TTC549 (cell line): Measurements from ENCODE around the gene PDXK.

Experiments
- FAIRE-seq: peaks from 2 replicates; lab custom pipeline; 2012; peaks lifted over from hg19 to GRCh38; lab: Jason Lieb, UNC

PDXK gene

DNA sequence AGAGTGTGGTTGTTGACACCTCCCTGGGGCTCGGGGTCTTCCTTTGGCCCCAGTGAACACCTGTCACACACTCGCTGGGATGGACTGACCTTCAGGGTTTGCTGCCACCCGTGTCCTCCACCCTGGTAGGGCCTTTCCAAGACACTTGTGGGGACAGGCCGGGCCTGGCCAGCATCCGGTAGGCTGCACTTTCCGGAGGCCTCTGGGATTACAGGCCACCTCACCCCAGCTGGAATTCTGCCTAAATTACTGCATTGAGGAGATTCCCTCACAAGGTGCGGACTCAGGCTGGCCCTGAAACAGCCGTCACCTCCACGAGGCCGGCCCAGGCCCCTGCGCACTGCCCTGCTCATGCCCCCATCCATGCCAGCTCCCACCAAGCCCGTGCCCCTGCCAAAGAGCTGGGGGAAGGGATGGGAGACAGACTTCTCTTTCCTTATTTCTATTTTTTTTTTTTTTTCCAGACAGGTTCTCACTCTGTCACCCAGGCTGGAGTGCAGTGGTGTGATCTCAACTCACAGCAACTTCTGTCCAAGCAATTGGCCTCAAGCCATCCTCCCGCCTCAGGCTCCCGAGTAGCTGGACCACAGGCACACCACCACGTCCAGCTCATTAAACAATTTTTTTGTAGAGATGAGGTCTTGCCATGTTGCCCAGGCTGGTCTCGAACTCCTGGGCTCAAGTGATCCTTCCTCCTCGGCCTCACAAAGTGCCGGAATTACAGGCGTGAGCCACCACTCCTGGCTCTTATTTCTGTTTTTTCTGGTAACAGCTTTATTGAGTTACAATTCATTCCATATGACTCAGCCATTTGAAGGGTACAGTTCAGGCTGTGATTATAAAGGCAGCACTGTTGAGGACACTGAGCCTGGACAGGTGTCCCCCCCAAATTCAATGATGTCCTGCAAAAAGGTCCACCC lies 45.9 kb downstream of the PDXK start:
- FAIRE-seq = no peak

DNA sequence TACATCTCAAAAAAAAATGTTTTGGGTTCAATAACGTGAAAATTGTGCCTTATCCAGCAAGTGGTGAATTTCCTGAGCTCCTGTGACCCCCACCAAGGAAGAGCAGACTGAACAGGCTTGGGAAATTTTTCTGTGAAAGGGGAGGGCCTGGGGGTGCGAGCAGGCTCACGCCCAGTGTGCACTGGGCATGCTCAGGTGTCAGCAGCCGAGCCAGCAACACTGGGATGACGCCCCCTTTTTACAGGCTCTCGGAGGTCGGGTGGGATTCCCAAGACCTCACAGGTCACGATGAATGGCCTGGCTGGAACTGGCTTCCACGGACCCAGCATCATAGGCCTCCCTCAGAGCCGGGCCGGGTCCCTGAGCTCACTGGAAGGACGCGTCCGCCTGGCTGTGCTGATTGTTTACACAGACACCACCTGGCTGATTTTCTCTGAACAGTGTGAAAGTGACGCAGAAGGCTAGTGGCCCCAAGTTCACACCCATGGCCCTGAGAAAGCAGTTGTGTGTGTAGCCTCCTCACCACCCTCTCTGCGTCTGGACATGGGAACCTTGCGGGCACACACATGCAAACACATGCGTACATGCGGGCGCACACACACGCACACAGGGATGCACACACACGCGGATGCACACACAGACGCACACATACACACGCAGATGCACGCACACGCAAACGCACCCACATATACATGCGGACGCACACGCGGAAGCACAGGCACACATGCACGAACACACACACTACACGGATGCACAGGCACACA lies 48.0 kb downstream of the PDXK start:
- no peak for FAIRE-seq

DNA sequence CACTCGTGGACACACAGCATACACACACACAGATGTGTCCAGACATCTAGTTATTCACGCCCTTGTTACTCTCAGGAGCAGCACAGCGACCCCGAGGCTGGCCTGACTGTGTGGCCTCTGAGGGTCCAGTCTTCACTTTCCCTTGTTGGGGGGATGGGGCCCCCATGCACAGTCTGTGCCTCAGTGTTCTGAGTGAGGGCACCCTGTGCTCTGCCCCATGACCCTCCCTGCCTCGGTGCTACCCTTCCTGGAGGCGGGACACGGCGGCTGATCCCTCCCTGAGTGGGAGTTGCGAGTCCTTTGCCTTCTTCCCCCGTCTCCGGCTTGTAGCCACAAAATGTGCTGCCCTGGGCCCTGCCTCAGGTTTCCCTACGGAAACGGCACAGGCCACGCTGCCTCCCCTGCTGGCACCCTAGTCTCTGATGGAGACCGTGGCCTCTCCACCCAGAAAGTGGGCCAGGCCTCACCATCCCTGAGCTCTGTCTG lies 48.6 kb downstream of the PDXK start:
- FAIRE-seq = no peak

DNA sequence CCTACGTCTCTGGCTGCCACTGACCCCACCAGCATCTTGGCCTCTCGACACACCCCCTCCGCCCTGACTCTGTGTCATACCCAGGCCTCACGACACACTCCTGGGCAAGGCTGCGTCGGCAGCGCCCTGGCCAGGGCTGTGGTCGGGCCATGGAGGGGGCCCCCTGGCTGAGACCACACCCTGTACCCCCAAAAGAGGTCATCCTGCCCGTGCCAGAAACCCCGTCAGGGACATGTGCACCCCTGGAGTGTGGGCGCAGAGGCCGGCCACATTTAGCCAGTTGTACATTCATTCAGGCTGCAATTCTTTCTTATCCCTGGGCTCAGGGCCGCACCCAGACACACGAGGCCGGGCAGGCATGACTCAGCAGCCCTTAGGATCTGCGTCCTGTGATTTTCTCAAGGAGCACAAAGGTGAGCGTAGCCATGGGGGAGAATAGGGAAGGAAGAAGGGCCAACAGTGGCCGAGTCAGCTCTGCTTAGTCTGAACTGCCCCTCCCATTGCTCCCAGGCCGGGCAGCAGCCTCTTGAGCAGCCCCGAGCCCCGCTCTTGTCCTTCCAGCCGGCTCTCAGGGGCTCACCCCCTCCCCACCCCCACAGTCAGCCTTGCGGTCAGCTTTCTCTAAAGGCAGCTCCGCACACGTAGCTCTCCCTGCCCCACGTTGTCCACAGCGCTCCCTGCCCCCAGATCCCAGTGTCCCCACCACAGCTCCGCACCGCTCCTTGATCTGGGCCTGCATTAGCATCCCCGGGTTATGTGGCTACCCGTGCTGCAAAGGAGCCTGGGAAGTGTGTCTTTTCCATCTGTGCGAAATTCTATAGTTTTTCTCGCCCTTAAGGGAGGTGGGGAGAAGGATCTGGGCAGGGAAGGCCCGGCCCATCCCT lies 49.3 kb downstream of the PDXK start:
- FAIRE-seq = no peak

DNA sequence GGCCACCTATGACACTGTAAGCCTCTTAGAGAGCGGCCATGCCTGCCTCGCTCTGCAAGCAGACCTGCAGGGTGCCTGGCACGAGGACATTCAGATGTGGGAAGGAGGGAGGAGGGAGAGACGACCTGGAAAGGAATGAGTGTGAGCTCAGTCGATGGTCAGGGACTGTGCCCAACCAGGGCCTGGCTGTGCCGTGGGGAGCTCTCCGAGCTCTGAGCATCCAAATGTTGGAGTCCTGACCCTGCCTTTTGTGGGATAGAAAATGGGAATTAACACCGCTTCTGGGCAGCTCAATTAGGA lies 49.9 kb downstream of the PDXK start:
- FAIRE-seq = no peak

DNA sequence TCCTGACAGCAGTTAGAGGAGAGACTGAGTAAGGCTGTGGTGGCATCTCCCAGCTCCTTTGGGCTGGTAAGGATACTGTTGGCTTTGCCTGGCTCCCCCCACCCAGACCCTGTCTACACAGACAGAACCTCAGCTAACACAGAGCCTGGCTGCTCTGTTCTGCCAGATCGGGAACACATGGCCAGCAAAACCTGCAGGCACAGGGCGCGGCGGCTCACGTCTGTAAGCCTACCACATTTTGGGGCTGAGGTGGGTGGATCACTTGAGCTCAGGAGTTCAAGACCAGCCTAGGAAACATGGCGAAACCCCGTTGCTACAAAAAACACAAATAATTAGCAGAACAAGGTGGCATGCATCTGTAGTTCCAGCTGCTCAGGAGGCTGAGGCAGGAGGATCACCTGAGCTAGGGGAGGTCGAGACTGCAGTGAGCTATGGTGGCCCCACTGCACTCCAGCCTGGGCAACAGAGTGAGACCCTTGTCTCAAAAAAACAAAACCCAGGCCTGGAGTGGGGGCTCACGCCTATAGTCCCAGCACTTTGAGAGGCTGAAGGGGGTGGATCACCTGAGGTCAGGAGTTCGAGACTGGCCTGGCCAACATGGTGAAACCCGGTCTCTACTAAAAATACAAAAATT lies 50.5 kb downstream of the PDXK start:
- FAIRE-seq = no peak

DNA sequence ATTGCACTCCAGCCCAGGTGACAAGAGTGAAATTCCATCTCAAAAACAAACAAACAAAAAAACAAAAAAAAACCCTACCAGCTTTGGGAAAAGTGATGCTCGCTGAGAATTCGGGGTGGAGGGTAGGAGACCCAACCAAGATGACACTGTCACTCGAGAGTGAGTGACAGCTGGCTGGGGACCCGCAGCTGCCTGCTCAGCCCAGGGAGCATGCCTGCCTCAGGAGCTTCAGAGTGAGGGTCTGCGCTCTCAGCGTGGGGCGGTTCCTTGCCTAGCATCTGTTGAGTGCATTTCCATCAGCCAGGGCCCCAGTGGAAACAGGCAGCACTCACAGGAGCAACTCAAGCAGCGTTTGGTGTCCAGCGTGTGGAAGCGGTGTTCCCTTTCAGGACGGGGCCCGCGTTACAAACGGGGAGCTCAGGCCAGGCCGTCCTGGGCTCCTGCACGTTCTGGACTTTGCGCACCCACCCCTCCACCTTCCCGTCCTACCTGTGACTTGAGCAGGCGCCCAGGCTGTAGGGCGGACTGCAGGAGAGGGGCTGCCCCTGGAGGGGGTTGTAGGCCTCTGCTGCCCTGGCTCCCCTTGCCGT lies 51.2 kb downstream of the PDXK start:
- no peak for FAIRE-seq

DNA sequence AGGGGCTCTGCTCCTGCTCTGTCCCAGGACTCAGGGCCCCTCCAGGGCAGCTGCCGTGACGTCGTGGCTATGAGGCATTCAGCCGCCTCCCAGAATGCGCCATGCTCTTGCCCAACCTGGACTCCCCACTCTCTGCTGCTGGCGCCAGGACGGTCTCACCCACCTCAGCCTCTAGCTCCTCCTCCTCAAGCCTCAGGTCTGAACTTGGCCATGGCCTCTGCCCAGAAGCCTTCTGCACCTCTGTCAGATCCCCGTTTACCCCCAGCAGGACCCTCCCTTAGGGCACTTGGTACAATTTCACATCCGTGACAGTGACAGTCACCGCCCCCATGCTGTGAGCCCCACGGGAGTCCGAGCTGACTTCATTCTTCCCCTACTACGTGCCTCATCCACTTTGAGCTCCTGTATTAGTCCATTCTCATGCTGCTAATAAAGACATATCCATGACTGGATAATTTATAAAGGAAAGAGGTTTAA lies 52.3 kb downstream of the PDXK start:
- FAIRE-seq = no peak

DNA sequence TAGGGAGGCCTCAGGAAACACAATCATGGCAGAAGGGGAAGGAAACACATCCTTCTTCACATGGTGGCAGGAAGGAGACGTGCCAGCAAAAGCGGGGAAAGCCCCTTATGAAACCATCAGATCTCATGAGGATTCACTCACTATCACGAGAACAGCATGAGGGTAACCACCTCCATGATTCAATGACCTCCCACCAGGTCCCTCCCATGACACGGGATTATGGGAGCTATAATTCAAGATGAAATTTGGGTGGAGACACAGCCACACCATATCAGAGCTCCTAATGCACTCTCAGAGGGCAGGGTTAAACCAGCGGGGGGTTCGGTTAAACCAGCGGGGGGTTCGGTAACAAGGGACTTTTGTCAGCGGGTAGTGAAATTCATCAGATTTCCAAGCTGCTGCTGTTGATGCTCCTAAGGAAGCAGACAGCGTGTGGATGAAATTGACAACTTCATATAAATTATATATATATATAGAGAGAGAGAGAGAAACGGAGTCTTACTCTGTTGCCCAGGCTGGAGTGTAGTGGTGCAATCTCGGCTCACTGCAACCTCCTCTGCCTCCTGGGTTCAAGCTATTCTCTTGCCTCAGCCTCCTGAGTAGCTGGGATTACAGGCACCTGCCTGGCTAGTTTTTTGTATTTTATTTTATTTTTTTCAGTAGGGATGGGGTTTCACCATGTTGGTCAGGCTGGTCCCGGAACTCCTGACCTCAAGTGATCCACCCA lies 52.9 kb downstream of the PDXK start:
- FAIRE-seq = no peak

DNA sequence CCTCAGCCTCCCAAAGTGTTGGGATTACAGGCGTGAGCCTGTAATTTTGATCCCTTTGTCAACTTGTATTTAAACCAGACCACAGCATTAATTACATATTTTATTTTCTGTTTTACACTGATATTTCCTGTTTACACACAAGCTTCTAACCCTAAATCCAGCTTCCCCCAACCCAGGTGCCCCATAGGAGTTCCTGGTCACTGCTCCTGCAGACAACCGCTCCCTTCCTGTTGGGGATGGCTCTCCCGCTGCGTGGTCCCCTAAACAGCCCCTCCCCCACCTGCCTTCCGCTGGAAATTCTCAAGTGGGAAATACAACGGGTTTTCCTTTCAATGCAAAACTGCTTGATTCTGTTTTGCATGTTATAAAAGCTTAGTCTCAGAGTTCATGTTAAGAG lies 53.5 kb downstream of the PDXK start:
- no peak for FAIRE-seq

DNA sequence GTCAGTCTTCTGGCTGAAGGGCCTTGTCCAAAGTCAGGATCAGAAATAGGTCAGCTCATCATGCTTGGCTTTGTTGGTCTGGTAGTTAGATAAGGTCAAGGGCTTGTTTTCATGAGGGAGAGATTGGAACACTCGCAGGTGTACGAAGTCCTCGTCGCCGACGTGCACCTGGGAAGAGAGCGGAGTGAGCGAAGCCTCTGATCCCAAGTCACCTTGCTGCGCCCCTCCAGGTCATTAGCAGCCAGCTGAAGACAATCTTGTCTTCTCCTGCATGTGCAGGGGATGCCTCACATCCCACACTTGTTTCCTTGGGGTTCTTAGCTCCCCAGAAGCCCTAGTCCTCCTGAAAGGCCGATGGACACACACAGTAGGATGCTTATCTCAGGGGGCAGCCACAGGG lies 55.2 kb downstream of the PDXK start:
- FAIRE-seq = no peak

DNA sequence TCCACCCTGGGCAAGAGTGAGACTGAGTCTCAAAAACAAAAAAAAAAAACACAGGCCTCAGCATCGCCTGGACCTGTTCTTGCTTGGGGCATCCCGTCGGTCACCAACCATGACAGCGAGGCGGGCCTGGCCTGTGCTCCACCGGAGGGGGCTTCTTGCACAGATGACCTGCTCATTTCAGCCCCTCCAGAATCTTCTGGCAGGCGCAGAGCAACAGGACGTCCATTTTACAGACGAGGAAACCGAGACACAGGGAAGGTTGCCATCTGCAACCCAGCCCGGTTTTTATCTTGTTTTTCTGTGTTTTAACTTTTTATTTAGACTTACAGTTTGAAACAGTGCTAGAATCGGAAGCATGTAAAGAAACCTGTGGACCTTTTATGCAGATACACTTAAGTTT lies 56.3 kb downstream of the PDXK start:
- FAIRE-seq = no peak

DNA sequence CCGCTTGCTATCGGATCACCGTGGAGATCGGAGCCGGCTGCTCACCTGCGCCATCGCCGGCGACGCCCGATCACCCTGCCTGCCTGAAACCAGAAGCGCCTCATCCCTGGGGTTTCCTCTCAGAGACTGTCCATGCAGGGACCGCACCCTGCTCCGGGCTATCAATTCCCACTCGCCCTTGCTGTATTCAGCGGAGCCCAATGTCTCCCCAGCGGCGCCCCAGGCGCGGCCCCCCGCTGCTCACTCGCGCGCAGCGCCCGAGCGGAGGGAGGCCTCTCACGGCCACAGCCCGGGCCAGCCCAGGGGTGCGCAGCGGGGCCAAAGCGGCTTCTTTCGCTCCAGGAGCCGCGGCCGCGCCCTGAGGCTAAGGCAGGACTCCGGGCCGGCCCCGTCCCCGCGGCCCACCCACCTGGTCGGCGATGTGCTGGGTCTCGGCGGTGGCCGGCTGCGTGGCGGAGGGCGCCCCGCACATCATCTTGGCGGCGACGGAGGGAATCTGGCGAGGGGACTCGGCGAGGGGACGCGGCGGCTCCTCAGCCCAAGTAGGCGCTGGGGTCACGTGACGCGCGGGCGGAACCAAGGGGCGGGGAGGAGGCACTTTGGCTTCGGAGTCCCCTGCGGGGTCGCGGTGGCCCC lies 57.0 kb downstream of the PDXK start, which contains the start of gene CSTB:
TSS of gene CSTB (minus strand) at position 514 of the 636 bp plus-strand sequence. CDS start at position 475, 39 bp downstream.
- no peak for FAIRE-seq

DNA sequence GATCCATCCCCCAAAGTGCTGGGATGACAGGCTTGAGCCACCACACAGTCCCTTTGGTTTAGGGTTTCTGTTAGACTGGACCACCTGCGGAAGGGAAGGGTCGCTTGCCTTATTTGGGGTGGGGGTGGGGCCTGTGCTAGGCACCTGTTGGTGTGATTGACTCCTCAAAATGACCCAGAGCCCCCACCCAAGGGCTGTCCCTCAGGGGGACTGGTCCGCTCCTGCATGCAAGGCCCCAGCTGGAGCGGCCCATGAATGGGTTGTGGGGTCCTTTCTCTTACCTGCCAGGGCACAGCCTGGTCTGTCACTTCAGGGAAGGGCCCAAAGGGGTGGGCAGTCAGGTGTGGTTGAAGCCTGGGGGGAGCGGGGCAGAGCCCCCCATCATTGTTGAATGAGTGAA lies 59.0 kb downstream of the PDXK start:
- FAIRE-seq = no peak

DNA sequence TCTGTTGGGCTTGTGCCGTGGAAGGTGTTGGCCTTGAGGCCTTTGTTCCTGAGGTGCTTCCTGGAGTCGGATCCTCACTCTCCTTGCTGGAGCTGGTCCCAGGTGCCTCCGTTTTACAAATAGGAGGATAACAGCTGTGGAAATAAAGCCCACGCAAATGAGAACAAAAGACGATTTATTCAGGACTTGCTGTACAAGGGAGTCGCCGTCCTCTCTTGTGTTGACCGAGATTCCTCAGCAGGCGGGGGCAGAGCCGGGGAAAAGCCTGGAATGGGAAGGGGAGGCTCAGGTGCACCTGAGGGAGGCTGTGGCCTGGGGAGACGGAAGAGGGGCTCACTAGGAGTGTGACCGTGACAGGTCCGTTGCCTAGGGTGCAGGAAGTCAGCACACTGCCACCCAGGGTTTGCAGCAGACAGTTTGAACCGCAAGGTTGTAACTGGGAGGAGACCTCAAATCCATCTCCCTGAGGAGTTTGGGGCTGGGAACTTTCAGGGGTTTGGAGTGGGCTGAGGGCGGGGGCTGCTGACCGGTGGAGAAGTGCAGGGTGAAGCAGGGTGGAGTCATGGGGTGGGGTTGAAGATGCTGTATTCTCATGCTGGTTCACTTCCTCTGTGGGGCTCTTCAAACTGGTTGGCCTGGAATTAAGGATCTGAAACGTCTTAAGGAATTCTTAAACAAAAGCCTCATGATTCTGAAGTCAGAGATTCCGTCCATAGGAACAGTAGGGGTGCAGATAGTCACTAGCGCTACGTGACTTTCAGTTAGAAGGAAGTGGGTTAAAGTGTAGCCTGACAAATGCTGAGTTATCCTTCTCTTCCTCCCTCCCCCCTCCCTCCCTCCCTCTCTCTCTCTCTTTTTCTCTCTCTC lies 59.8 kb downstream of the PDXK start:
- FAIRE-seq = no peak

DNA sequence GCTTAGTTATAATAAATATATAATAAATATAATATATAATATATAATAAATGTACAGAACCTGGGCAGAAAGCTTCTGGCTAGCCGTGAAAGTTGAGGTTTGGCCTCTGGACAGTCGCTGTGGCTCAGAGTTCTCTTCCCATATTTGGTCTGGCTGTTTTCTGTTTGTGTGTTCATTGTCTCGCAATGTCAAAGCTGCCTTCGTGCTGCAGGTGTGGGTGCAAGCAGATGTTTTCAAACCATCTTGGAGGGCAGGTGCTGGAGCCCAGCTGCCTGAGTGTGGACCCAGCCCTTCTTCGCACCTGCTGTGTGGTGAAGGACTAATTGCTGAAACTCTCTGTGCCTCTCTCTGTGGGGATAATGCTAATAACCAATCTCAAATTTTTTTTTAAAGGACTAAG lies 60.7 kb downstream of the PDXK start:
- FAIRE-seq = no peak

DNA sequence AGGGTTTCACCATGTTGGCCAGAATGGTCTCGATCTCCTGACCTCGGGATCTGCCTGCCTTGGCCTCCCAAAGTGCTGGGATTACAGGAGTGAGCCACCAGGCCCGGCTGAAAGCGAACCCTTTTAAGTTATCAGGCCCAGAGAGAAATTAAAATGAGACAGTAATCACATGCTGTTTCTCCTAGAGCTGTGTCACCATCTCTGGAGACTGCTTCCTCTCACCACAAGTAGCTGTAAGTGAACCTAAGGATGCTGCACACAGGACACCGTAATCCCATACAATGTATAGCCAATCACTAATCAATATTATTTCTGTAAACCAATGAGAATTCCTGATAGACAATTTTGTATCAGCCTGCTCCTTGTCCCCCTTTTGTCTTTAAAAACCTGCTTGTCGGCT lies 62.9 kb downstream of the PDXK start:
- FAIRE-seq = no peak

DNA sequence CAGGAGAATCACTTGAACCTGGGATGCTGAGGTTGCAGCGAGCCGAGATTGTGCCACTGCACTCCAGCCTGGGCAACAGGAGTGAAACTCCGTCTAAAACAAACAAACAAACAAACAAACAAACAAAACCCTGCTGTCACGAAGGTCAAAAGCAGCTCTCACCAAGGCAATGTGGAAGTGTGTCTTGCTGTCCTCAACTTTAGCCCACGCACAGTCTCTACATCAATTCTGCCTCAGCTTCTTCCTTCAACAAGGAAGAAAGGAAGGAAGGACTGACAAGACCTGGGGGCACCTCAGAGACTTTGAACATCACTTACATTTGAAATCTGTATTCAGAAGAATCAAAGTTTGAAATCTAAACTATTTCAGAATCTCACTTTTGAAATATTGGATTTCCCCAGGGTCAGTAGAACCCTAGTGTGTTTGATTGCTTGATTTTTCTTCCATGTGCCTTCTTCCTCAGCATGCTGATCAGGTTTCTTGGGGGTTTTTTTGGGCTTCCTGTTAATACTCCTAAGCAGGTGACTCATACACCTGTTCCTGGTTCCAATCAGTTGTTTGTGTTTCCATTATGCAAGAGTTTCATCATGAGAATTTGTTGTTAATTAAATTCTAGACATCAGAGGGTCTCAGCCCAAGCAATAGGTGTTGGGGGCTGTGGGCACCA lies 63.6 kb downstream of the PDXK start:
- no peak for FAIRE-seq
